Activated T-cell treated with anti-CD3 and anti-CD28 coated beads, Interleukin-2, amount 50 U/mL, for 24 hours (primary cell): ENCODE results near the gene HMX3.

Experiments
- DNase-seq: peaks from one replicate; pipeline ENCODE4 v3.0.0-alpha.2; 2020
- H3K27ac Mint-ChIP-seq: 2 replicates; pipeline ENCODE4 v1.8.0; 2020; ENCODE audit warnings: mild to moderate bottlenecking, mixed read lengths
- H3K27me3 Mint-ChIP-seq: 2 replicates; pipeline ENCODE4 v1.8.0; 2020; ENCODE audit warnings: mixed read lengths
- H3K36me3 Mint-ChIP-seq: 2 replicates; pipeline ENCODE4 v1.8.0; 2020; ENCODE audit warnings: low read depth, mixed read lengths
- H3K4me1 Mint-ChIP-seq: 2 replicates; pipeline ENCODE4 v1.8.0; 2020; ENCODE audit warnings: low read depth, mixed read lengths
- H3K4me3 Mint-ChIP-seq: 2 replicates; pipeline ENCODE4 v1.8.0; 2020; ENCODE audit warnings: mild to moderate bottlenecking, moderate library complexity, mixed read lengths
- H3K9me3 Mint-ChIP-seq: 2 replicates; pipeline ENCODE4 v1.8.0; 2020; ENCODE audit warnings: mixed read lengths

The HMX3 gene

DNA sequence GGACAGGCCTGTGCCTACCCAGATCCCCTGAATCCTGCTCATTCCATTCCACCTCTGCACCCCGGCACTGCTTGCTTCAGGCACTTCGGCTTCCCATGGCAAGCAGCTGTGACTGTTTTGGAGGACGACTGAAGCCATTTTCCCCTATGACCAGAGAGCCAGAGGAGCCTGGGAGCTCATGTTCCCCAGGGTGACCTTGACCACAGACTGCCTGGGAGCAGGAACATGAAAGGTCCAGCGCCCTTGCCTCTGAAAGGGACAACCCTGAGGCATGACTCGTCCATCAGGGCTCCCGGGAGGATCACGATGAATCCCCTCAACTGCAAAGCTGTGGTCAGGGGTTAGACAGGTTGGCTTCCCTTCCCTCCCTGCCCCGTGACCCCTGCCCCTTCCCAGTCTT, 16.7 kb upstream of the HMX3 start:
- DNase-seq = no peak
- Mint-ChIP-seq H3K4me1 (no peaks in the 10 kb centered on the region), H3K9me3 (no peaks in the 10 kb centered on the region), H3K36me3 (no peaks in the 10 kb centered on the region), H3K27me3 (peaks cover 42% of the 10 kb centered on the region), H3K27ac (no peak overlapping the region), H3K4me3 (no peak overlapping the region)

DNA sequence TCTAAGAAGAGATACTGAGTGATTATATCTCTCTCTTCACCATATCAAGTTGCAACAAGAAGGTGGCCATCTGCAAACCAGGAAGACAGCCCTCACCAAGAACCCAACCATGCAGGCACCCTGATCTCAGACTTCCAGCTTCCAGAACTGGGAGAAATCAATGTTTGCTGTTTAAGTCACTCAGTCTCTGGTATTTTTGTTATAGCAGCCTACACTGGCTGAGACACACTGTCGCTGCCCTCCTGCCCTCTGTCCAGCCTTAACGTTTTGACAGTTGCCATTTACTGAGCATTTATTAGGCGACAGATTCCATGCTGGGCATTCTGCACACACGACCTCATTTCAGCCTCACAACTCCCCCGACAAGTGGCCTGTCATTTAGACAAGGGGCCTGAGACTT, 9.5 kb upstream of the HMX3 start:
- no peaks in the 10 kb centered on the region for H3K4me1 Mint-ChIP-seq

DNA sequence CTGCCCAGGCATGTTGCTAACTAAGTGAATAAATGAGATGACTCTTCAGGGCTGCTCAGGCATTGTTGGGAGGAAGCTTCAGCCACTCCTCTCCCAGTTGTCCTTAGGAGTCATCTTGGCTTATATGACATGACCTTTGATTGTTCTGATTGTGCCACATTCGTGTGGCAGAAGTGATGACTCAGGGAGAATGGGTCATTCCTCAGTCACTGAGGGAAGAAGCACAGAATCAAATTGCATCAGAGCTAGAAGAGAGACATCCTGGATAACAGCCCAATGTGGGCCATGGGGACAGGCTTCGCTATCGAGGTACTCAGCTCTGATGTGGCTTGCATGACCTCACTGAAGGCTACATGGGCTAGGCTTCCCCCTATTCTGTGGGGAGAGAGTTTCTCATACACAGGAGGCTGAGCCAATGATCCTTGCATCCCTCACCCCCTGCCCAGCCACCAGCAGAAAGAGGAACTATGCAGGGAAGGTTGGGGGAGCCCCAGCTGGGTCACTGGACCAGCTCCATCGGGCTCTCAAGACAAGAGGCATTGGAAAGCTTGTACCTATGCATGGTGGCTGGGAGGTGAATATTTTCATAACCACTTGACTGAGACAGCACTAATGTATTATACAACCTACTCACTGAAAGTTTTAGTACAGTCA, 6.0 kb upstream of the HMX3 start:
- H3K9me3 Mint-ChIP-seq = no peaks in the 10 kb centered on the region
- peaks cover 96% of the 10 kb centered on the region for H3K27me3 Mint-ChIP-seq
- DNase-seq = no peak
- no peak overlapping the region for H3K4me3 Mint-ChIP-seq
- no peak overlapping the region for H3K27ac Mint-ChIP-seq
- no peaks in the 10 kb centered on the region for H3K36me3 Mint-ChIP-seq
- H3K4me1 Mint-ChIP-seq = peaks cover 22% of the 10 kb centered on the region

More for the DNA sequence above, 9.5 kb upstream of the HMX3 start:
- no peak overlapping the region for H3K27ac Mint-ChIP-seq
- H3K4me3 Mint-ChIP-seq = no peak overlapping the region
- H3K9me3 Mint-ChIP-seq = no peaks in the 10 kb centered on the region
- H3K36me3 Mint-ChIP-seq = no peaks in the 10 kb centered on the region
- H3K27me3 Mint-ChIP-seq = peaks cover 72% of the 10 kb centered on the region
- DNase-seq = no peak

DNA sequence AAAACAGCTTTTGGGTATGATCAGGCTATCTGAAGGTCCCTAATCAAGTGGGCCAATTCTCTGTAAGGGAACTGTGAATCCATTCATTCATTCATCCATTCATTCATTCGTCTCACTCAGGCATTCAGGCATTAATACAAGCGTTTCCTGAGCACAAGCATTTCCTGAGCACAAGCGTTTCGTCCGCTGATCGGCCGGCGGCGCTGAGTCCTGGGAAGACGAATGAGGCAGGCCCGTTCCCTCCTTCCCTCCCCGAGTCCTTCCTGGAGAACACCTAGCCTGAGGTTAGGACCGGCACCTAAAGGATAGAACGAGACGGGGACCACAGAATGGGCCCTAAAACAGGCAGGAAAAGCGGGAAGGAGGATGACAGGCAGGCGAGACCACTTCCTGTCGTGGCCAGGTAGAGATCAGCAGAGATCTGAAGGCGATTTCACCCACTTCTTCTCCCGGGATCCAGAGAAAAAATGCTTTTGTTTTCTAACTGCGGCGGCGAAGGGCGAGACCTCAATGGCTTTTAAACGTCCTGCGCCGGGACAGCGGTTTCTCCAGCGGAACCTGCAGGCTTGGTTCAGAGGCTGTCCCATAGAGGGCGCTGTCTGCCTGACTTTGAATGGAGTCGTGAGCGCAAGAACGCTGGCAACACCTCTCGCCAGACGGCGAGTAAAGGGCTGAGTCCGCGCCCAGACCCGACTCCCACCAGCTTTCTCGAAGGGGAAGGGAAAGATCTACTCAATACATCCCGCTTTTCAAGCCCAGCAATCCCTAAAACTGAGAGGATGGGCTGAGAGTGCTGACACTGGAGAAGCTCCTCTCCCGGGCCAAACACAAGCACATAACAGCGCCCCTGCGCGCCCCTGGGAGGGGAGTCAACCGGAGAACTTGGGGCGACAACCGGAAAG, 2.9 kb upstream of the HMX3 start:
- H3K4me1 Mint-ChIP-seq = peaks cover 35% of the 10 kb centered on the region

DNA sequence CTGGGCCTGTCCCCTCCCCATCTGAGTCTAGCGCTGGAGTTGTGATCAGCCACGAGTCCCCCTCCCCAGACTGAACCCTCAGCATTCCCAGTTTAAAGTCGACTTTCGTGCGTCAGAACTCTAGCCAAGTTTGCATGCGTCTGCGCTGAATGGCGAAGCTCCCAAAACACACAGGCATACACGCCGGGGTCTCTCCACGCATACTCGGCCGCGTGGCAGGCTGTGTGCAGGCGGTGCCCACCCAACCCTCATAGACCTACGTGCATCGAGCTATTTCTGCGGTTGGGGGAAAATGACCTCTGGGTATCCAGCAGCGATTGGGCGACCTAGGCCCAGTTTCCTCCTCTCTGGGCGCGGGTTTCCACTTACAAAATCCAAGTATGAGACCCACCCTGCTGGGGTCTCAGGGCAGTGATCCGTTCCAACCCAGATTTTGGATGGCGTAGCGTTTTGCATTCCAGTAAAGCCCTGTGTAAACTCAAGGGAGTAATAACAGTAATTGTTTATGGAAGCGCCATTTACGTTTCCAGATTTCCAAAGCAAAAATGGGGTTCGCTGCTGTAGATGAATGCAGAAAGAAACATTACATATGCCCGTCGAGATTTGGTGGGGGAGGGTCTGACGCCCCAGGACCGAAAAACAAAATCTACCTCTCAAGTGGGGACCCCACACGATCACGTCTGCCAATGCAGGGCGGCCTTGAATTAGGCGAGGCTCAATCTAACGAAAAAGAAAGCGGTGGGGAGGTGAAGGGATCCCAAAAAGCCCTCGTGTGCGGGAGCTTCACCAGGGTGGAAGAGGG, 2.0 kb upstream of the HMX3 start:
- peaks cover 90% of the 10 kb centered on the region for H3K27me3 Mint-ChIP-seq
- peak; percentile 38 for DNase-seq
- H3K36me3 Mint-ChIP-seq = no peaks in the 10 kb centered on the region
- H3K9me3 Mint-ChIP-seq = no peaks in the 10 kb centered on the region
- peak overlapping the region; percentile 72 for H3K27ac Mint-ChIP-seq
- peaks cover 38% of the 10 kb centered on the region for H3K4me1 Mint-ChIP-seq
- H3K4me3 Mint-ChIP-seq = peak overlapping the region; percentile 56

More for the DNA sequence above, 2.9 kb upstream of the HMX3 start:
- H3K4me3 Mint-ChIP-seq = peak overlapping the region; percentile 60
- peak overlapping the region; percentile 66 for H3K27ac Mint-ChIP-seq
- DNase-seq = peak; percentile 90
- H3K36me3 Mint-ChIP-seq = no peaks in the 10 kb centered on the region
- no peaks in the 10 kb centered on the region for H3K9me3 Mint-ChIP-seq
- H3K27me3 Mint-ChIP-seq = peaks cover 91% of the 10 kb centered on the region

DNA sequence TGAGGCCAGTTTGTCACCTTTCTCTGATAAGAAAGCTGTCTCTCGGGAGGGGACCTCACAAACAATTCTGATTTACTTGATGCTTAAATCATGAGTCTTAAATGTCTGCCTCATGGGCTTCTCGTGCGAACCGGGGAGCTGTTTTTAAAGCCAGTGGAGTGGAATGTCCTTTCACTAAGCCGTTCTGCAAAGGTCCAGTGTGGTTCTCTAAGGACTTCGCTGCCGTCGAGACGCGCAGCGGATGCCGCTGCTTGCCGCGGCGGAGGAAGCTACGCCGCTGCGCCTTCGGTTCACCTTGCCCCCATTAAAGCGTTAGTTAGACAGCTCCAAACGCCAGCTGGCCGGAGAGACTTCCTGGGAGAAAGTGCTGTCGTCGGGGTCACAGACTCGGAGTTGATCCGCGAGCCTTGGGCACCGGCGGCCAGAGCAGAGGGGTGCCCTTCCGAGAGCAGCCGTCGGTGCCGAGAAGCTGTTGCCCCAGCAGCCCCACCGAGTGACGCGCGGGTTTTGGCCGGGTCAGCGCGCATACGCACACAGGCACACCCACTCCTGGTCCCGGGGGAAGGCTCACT, 1.3 kb upstream of the HMX3 start:
- Mint-ChIP-seq H3K9me3 (no peaks in the 10 kb centered on the region), H3K36me3 (no peaks in the 10 kb centered on the region), H3K4me1 (peaks cover 42% of the 10 kb centered on the region), H3K27ac (peak overlapping the region; percentile 72), H3K27me3 (peaks cover 90% of the 10 kb centered on the region), H3K4me3 (peak overlapping the region; percentile 56)
- DNase-seq = peak; percentile 43

DNA sequence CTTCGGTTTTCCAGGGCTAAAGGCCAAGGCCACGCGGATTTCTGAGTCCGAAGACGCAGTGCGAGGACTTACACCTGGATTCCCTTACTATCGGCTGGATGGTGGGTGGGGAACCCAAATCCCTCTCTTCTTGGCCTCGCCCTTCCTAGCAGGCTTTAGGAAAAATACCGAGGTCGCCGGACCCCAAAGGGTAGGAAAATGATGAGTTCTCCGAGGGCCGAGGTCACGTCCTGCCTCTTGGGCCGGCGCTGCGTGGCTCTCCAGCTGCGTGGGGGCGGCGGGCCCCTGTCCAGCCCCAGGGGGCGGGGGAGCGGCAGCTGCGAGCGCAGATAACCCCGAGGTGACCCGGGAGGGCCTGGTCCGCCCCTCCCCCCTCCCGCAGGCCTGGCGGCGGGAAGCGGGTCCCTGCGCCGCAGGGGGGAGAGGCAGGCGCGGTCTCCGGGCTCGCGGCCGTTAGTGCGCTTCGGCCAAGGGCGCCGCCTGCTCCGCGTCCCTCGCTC, 805 bp upstream of the HMX3 start:
- Mint-ChIP-seq H3K9me3 (no peaks in the 10 kb centered on the region), H3K4me3 (peak overlapping the region; percentile 66), H3K27me3 (peaks cover 90% of the 10 kb centered on the region), H3K27ac (no peak overlapping the region), H3K4me1 (peaks cover 47% of the 10 kb centered on the region), H3K36me3 (no peaks in the 10 kb centered on the region)
- no peak for DNase-seq

DNA sequence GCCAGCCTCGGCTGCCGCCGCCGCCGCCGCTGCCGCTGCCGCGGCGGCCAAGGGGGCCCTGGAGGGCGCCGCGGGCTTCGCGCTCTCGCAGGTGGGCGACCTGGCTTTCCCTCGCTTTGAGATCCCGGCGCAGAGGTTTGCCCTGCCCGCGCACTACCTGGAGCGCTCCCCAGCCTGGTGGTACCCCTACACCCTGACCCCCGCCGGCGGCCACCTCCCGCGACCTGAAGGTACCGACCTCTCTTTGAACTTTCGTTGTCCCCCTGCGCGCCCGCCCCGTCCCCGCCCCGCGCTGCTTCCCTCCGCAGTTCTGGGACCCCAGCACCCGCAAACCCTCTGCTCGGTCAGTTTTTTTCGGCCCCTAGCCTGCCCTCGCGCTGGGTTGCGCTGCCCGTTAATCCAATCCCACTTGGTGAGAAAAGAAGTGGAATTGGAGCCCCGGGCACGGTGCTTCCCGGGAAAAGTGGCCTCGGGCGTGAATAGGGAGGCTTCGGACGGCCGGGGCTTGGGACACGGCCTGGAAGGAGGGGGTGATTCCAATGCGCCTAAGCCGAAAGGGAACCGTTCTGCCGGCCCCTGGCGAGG, 543 bp downstream of the HMX3 start:
- peak overlapping the region; percentile 80 for H3K4me3 Mint-ChIP-seq
- H3K9me3 Mint-ChIP-seq = no peaks in the 10 kb centered on the region
- peaks cover 90% of the 10 kb centered on the region for H3K27me3 Mint-ChIP-seq
- DNase-seq = peak; percentile 45
- H3K36me3 Mint-ChIP-seq = no peaks in the 10 kb centered on the region
- H3K4me1 Mint-ChIP-seq = peaks cover 54% of the 10 kb centered on the region
- H3K27ac Mint-ChIP-seq = peak overlapping the region; percentile 47

DNA sequence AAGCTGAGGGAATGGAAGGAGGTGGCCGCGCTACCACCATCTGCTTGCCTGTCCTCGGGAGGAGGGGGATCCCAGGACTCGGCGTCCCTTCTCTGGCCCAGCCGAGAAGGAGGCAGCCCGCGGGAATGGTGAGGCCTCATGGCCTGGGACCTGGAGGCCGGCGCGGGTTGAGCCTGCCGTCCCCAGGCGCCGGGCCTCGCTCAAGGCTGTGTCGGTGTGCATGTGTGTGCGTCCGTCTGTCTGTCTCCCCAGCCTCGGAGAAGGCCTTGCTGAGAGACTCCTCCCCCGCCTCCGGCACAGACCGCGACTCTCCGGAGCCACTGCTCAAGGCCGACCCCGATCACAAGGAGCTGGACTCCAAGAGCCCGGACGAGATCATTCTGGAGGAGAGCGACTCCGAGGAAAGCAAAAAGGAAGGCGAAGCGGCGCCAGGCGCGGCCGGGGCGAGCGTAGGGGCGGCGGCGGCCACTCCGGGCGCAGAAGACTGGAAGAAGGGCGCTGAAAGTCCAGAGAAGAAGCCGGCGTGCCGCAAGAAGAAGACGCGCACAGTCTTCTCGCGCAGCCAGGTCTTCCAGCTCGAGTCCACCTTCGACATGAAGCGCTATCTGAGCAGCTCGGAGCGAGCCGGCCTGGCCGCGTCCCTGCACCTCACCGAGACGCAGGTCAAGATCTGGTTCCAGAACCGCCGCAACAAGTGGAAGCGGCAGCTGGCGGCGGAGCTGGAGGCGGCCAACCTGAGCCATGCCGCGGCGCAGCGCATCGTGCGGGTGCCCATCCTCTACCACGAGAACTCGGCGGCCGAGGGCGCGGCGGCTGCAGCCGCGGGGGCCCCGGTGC, 1.3 kb downstream of the HMX3 start:
- Mint-ChIP-seq H3K27ac (peak overlapping the region; percentile 89), H3K4me1 (peaks cover 60% of the 10 kb centered on the region), H3K4me3 (peak overlapping the region; percentile 80), H3K36me3 (no peaks in the 10 kb centered on the region), H3K9me3 (no peaks in the 10 kb centered on the region), H3K27me3 (peaks cover 90% of the 10 kb centered on the region)
- peak; percentile 69 for DNase-seq

DNA sequence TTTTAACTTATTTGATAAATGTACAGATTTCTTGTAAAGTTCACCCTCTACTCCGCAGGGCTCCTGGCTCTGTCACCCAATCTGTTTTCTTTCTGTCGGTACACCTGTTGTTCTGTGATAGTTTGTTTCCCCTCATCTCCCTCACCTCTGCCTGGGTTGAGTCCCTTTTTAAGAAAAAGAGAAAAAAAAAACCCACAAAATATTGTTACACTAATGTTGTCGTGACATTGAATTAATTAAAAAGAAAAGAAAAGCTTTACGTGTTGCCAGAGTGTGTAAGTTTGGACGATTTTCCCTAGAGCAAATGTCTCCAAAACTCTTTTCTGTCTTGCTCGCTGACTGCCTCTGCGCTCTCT, 3.4 kb downstream of the HMX3 start:
- no peaks in the 10 kb centered on the region for H3K9me3 Mint-ChIP-seq
- H3K27ac Mint-ChIP-seq = peak overlapping the region; percentile 67
- peaks cover 90% of the 10 kb centered on the region for H3K27me3 Mint-ChIP-seq
- no peak for DNase-seq
- peaks cover 63% of the 10 kb centered on the region for H3K4me1 Mint-ChIP-seq
- H3K36me3 Mint-ChIP-seq = no peaks in the 10 kb centered on the region
- H3K4me3 Mint-ChIP-seq = no peak overlapping the region

DNA sequence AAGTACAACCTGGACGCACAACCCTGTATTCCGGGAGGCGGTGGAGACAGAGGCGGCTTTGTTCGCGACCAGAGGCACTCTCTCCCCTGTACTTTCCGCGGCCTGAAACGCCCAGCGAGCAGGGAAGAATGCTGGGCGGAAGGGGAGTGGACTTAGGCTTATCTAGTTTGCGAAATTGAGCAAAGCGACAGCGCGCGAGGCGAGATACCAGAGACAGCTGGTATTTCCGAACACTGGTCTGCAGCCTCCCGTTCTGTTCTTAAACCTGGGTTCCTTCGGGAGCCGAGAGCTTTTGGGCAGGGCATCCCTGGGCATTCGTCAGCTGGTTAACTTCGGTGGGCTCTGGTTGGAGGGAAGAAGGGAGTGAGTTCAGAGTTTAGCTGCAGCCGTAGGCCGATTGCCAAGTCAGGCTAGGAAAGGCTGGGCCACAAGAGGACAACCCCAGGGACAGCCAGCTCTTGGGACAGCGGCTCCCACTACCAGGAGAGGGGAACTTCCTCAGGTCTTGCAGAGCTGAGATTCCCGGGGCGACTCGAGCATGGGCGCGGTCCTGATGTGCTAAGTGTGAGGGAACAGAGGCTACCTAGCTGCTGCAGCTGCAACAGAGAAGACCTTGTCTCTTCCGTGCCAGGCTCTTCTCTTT, 3.9 kb downstream of the HMX3 start:
- H3K4me3 Mint-ChIP-seq = no peak overlapping the region
- H3K4me1 Mint-ChIP-seq = peaks cover 63% of the 10 kb centered on the region
- DNase-seq = peak; percentile 50
- H3K27ac Mint-ChIP-seq = no peak overlapping the region
- peaks cover 90% of the 10 kb centered on the region for H3K27me3 Mint-ChIP-seq
- H3K9me3 Mint-ChIP-seq = no peaks in the 10 kb centered on the region
- H3K36me3 Mint-ChIP-seq = no peaks in the 10 kb centered on the region

DNA sequence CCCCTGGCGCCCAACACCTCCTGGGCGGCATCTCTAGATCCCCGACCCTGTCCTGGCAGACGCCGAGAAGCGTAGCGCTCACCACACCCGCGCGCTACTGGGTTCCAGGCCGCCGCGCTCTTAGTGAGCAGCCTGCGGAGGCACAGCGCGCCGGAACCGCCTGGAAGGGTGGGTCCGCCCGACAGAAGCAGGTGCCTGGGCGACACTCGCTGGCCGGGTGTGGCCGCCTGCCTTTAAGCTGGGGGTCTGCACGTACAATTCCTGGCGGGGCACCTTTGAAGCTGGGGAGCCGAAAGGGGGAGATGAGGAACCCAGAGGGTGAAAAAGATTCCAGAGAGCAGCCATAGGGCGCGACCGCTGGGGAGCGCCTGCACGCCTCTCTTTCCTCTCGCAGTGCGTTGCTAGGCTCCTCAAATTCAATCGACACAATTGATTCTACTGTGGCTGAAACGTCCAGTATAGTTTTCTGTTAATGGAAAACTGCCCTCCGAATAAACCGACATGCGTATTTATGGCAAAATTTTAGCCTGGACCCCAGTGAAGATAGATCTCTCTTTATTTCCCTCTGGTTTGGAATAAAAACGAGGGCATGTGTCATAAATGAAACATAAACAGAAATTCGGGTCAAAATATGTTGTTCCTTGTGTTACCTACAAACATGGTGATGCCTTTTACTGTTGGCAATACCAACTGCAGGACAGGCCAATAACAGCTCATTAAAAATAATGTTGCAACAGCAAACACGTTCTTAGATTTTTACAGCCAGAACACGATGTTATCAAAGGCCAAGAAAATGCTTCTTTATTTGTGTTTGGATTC, 4.6 kb downstream of the HMX3 start:
- no peaks in the 10 kb centered on the region for H3K36me3 Mint-ChIP-seq
- DNase-seq = peak; percentile 62
- peaks cover 94% of the 10 kb centered on the region for H3K27me3 Mint-ChIP-seq
- H3K9me3 Mint-ChIP-seq = no peaks in the 10 kb centered on the region
- H3K27ac Mint-ChIP-seq = no peak overlapping the region
- peak overlapping the region; percentile 49 for H3K4me3 Mint-ChIP-seq
- H3K4me1 Mint-ChIP-seq = peaks cover 66% of the 10 kb centered on the region
